D341Med (cell line): ENCODE results near the gene NAMPT.

ENCODE experiments used
- DNase-seq: peaks from one replicate; pipeline ENCODE4 v3.0.0; 2012; ENCODE audit warnings: low spot score

The NAMPT gene

DNA sequence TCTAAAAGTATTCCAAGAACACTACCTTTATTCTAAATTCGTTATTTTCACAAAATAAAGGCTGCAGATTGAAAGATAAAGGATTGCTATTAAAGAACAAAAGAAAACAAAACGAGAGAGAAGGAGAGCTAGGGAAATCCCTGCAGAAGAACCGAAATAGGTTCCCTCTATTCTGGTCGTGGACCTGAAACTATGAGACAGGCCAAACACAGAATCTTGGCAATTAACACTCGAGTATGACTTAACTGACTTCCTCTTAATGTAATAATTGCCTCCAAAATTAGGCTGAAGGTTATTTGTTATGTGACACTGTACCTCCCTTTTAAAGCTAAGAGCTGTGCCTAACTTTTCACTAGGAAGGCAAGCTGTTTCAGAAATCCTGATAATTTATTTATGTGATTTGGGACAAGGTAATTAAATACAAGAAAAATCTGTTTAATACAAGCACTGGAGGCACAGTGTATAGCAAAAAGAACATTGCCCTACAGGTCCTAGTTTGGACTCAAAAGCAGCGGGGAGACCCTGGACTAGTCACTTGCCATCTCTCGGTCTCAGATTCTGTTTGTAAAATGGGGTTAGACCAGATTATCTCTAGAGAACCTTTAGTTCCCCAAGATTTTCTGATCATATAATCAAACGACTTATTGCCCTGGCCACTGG is 11.6 kb downstream of the NAMPT start:
- no peak for DNase-seq

DNA sequence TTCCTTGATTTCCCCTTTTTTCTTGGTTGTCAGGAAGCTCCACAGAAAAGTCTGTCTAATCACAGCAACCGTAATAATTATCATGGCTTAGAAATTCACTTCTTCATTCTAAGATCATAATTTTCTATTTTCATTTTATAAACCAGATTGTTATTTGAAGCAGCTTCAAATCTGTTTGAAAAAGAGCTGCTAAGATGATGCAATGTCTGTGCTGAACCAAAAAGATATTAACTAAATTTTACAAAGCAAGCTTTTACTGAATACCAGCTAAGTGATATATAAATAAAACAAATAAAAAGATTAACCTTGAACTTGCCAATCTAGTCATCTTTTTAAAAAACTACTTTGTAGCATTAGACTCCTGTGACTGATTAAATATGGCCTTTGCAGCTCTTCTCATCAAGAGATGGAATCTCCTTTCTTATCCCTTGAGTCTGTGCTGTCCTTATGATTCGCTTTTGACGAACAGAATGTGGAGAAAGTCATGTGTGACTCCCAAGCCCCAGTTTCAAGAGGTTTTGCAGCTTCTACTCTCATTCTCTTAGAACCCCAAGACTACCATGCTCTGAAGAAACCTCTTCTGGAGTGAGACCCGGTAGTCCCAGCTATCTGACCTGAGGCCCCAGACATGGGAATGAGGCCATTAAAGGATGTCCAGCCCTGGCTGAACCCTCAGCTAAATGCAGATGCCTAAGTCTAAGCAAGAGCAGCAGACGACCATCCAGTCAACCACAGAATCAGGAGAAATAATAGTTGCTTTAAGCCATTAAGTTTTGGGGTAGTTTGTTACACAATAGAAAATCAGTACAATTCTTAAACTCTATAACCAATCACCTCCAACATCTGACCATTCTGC is 14.4 kb downstream of the NAMPT start:
- DNase-seq = no peak

DNA sequence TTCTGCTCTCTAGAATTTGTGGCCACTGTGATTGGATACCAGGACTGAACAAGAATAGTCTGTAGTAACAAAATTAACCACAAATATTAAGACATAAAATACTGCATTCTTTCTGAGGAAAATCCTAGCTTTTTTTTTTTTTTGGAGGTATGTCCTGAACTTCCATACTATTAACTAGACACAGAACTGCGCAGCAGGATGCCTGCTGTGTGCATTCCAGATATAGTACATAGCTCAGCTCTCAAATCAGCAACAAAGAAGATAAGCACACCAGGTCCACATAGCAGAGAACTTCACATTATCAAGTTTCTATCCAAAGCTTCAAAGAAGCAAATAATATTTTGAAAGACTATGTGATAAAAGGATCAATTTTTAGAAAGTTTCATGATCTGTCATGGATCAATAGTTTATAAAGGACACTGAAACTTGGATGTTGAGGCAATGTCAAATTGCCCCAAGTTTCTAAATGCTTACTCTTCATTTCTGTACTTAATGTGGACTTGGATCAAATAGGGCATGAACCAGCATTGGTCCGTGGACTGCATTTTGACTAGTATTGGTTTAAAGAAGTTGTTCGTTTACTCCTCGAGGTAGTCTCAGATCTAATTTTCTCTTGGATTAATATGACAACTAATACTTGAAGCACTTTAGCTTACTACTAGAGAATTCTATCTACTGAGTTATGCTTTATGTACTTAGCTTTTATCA is 15.4 kb downstream of the NAMPT start:
- no peak for DNase-seq

GRCh38 chr7:106265133-106265532 is 19.6 kb downstream of the NAMPT start:
- DNase-seq = no peak

DNA sequence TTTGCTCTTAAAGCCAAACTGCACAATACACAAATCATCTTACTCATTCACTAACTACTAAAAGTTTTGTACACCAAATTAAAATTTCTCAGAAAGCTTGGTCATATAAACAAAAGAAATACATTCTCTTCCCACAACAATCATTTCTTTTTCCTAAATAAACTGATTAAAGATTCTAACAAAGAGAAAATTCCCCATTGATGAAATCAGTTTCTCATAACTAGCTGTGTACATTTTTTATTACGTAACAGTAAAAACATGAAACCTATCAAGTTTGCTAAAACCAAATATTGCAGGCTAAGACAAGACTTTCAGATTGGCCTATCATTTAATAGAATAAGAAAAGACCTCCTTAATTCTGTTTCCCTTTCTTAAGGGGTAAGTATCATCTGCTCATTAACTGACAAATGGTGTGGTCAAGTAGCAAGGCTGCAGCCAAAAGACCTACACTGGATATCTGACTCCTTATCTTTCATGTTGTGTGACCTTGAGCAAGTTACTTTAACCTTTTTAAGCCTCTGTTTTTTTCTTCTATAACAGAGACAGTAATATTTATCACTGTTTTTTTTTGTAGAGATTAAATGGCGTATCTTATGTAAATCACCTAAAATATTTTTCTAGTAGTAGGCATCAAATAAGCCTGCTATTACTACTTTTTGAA is 22.4 kb downstream of the NAMPT start:
- no peak for DNase-seq

DNA sequence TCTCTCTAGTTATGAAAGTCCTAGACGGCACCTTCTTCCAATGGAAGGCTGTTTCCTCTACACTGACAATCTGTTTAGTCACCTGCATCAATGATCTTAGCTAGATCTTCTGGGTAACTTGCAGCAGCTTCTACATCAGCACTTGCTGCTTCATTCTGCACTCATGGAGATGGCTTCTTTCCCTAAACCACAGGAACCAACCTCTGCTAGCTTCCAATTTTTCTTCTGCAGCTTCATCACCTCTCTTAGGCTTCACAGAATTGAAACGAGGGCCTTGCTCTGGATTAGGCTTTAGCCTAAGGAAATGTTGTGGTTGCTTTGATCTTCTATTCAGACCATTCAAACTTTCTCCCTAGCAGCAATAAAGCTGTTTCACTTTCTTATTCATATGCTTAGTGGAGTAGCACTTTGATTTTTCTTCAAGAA is 24.6 kb downstream of the NAMPT start:
- no peak for DNase-seq

DNA sequence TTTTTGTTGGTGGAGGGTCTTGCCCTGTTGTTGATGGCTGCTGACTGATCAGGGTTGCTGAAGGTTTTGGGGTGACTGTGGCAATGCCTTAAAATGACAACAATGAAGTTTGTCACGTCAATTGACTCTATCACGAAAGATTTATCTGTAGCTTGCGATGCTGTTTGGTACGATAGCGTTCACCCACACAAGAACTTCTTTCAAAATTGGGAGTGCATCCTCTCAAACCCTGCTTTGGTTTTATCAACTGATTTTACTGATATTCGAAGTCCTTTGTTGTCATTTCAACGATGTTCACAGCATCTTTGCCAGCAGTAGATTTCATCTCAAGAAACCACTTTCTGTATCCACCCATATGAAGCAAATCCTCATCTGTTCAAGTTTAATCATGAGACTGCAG is 26.0 kb downstream of the NAMPT start:
- DNase-seq = no peak

DNA sequence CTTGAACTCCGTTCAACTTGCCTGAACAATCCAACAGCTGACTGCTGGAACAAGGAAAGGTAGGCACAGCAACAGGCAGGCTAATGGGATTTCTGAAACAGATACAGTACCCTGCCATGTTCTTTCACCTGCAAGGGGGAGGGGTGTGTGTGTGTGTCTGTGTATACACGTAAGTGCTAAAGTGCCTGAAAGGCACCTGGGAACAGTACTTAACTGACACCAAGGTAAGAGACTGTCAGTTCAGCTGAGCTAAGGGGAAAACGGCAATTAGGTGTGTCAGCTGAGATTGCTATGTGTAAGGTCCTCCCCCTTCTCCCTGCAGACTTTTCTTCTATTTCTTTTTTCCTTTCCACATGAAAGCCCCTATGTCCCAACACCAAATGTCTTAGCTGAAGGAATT is 27.0 kb downstream of the NAMPT start:
- DNase-seq = no peak

- no peak for DNase-seq
Measured at GRCh38 chr7:106256144-106256543, 28.6 kb downstream of the NAMPT start.

- DNase-seq = no peak
Measured at GRCh38 chr7:106255246-106255645, 29.5 kb downstream of the NAMPT start.

DNA sequence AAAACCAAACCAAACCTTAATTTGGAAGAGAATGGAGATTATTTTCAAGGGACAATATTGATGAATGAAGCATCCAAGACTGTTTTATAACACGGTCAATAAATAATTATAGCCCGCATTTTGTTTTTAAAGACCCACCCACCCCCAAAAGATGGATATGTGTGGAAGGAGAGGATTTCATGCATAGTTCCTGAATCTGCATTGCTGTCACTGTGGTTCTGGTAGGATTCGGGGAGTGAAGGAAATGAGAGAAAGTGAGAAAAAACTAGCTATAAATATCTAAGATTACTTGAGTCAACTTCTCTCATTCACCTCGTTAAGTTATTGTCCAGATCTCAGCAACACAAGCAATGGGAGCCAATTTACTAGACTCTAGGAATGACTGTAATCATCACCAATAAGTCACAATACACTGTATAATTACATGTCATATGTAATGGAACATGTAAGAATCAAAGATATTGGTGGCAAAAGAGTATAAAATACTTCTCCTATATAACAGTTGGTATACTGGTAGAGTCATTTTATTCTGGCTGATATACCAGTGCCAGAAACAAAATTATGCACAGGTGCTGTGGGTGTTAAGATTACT is 30.2 kb downstream of the NAMPT start:
- DNase-seq = no peak

DNA sequence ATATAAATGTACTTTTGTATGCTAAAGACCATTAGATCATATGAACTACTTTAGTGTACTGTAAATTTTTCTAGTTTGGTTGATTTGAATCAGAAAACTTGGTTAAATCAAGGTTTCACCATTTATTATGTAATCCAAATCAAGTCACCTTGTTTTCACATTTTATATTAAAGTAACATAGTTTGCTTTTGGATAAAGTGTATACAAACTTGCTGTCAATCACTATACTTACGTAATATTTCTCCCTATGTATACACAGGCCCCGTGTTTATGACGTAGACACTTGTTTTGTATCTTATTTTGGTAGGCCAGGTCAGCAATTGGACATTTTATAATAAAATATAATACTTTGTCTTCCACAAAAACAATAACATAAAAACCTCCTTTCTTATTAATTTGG is 32.2 kb downstream of the NAMPT start:
- no peak for DNase-seq

DNA sequence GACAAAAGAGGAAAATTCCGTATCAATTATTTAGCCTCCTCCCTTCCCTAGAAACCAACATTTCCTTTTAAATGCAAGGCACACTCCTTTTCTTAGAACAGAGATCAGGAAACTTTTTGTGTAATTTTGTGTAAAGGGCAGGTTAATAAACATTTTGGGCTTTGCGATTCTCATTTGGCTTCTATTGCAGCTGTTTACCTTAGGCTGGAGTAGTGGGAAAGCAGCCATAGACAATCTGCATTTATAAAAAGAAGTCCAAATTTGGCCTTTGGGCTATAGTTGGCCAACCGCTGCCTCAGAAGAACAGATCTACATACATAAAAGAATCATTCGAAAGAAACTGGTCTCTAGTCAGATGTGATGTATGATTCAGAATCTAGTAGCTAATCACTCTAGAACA is 35.3 kb downstream of the NAMPT start:
- no peak for DNase-seq

DNA sequence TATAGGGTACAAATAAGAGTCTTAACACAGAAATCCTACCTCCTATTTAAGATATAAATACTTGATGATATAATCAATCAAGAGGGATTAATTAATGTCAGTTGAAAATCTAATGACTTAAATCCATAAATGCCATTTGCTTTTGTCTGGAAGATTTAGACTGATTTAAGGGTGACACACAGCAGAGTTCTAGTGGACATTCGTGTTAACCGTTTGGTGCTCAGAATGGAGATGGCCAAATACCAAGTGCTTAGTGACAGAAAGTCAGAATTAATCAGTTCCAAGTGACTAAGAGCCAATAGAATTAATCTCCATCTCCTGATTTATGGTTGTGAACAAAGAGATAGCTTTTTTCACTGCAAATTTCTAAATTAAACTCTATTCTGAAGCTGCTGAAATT is 36.2 kb downstream of the NAMPT start:
- no peak for DNase-seq

DNA sequence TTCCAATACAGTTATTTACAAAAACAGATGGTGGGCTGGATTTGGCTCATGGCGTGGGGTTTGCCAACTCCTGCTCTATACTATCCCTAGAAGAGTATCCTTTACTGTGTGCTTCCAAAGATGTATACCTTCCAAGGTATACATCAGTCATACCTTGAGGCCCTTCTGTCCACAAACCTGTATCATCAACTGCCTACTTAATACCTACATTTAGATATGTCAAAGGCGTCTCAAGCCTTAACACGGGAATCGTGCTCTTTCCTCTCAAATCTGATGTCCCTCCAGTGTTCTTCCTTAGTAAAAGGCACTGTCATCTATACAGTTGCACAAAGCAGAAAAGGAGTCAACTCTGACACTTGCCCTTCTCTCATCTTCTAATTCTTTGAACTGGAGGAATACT is 36.9 kb downstream of the NAMPT start:
- no peak for DNase-seq

DNA sequence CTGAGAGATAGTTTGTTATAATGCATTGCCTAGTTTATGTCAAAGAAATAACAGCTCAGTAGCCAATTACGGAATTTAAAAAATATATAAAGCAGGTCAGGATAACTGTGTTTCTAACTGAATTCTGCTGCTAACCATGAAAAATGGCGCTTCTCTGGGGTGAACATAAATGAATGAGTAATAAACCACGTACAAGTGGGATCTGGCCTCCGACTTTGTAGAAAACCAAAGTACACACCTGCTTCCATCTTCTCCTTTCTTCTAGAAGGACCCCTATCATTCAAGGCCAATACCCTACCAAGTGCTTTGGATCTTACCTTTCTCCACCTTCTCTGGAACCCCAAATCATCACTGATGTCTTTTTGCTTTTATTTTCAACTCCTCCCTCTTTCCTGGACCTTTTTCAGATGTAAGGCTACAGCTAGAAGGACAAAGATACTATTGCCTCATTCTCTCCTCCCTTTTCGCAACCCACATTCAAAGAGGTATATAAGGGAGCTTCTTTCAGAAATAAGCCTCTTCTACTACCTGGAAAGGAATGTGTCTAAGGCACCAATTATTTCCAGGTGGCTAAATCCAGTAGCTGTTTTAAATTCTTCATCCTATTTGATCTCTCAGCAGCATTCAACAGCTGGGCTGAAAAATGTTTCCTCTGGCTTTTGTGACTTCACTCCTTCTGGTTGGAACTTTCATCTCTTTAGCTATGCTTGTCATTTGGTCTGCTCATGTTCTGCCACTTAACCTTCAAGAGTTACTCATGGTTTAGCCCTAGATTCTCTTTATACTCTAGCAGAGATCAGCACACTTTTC is 37.7 kb downstream of the NAMPT start:
- no peak for DNase-seq

DNA sequence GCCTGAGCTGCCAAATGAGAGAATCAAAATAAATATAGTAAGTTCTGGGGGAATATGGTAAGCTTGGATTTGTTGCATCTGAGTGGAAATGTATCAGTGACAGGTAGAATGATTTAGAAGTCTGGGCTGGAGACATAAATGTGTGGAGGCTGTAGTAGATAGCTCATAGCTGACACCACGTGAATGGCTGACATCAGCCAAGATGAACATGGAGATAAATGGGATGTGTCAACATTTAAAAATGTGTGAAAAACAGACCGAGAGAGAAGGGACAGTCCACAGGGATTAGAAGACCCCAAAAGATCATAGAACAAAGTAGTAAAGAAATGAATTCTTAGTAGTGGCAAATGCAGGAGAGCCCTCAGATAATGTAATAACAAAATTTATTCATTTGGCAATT is 40.9 kb downstream of the NAMPT start:
- DNase-seq = no peak

DNA sequence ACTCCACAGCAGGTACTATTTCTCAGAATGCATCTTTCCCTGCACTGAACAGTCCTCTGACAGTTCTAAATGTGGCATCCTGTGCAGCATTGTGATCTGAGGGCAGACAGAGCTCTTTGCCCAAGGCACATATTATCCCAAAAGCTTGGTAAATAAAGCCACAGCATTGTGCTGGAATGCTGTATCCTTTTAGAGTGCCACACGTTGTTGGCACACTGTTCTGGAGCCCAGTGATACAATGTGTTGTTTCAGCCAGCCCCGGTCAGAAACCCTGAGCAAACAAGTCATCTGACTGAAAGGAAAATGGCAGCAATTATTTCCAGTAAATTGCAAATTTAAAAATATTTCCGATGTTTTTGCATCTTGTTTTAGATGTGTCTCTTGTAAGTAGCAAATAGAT is 45.4 kb downstream of the NAMPT start:
- no peak for DNase-seq

GRCh38 chr7:106238830-106239229 is 46.0 kb downstream of the NAMPT start:
- no peak for DNase-seq

DNA sequence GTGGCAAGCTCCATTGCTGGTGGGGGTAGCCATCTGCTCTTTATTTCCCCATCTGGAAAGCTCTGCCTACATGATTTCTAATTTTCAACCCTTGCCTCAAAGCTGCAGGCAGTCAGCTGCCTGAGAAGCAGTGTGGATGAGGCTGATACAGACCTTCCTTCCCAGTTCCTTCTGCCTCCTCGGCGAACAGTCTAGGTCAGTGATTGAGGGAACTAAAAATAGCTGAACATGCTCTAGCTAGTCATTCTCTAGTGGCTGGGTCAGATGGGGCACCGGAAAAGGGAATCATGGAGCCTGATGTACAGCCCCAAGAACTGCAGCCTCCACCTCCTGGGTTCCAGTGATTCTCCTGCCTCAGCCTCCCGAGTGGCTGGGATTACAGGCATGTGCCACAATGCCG is 48.7 kb downstream of the NAMPT start:
- DNase-seq = no peak

DNA sequence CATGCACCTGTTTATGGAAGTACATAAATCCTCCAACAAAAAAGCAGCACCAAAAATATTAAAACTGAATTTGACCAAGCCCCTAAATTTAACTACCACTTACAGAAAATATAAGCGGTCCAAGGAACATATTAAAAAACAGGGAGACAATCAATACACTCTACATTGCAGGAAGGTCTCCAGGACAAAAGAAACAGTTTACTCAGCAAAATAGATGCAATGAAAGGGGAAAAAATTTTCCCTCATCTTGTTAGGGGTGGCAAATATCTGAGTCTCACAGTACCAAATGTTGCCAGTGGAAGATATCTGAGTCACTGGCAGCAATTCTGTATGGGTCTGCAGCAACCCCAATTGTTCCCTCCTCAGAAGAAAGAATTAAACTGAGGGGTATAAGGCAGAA is 50.4 kb downstream of the NAMPT start:
- no peak for DNase-seq
